HepG2 (cell line): ENCODE data around the gene PSD. TPM values are rescaled to one million over a fixed set of nuclear protein-coding genes. Genes with fewer than 3 reads are reported as not detected.
A peak's percentile ranks its signal among the peaks of the same experiment; 100 is the strongest.

ENCODE experiments used
- ARID2 ChIP-seq: sonication (generic); formaldehyde crosslinking; IDR thresholded peaks from 2 replicates; pipeline ENCODE4 v1.8.1; 2022; ENCODE audit warnings: mild to moderate bottlenecking, missing genetic modification reagents, borderline replicate concordance
- BCLAF1 ChIP-seq: fragments of 450-650 bp; IDR thresholded peaks from 2 replicates; pipeline ENCODE4 v1.6.1; 2017; ENCODE audit warnings: mild to moderate bottlenecking
- FOXC1 ChIP-seq: sonication (generic); formaldehyde crosslinking; IDR thresholded peaks from 2 replicates; pipeline ENCODE4 v1.8.0; 2022; ENCODE audit warnings: mild to moderate bottlenecking, missing genetic modification reagents, borderline replicate concordance
- MEF2D ChIP-seq: sonication (generic); formaldehyde crosslinking; IDR thresholded peaks from 2 replicates; pipeline ENCODE4 v1.5.1; 2020; ENCODE audit warnings: mild to moderate bottlenecking, missing genetic modification reagents
- MXD4 ChIP-seq: IDR thresholded peaks from 2 replicates; pipeline ENCODE4 v1.6.1; 2016; ENCODE audit warnings: mild to moderate bottlenecking, missing biosample characterization, missing genetic modification reagents
- NCOA5 ChIP-seq: sonication (generic); formaldehyde crosslinking; IDR thresholded peaks from 2 replicates; pipeline ENCODE4 v1.4.0; 2020; ENCODE audit warnings: missing genetic modification reagents
- RAD51 ChIP-seq: fragments of 450-650 bp; IDR thresholded peaks from 2 replicates; pipeline ENCODE4 v1.6.1; 2016; ENCODE audit warnings: borderline replicate concordance
- RCOR2 ChIP-seq: IDR thresholded peaks from 2 replicates; pipeline ENCODE4 v1.6.1; 2016; ENCODE audit warnings: missing biosample characterization, missing genetic modification reagents
- RXRA ChIP-seq: sonication (generic); formaldehyde crosslinking; IDR thresholded peaks from 2 replicates; pipeline ENCODE4 v1.5.1; 2020; ENCODE audit warnings: missing genetic modification reagents
- SP1 ChIP-seq, 2 experiments: fragments of 450-650 bp in 1 of 2; sonication (generic) in 1 of 2; formaldehyde crosslinking in 1 of 2; IDR thresholded peaks; 2 replicates each; pipeline versions ENCODE4 v1.4.0 to v1.6.1; 2016 to 2020; ENCODE audit warnings: missing genetic modification reagents in 1 of 2
- TAF1 ChIP-seq: sonication (generic); formaldehyde crosslinking; IDR thresholded peaks from 2 replicates; pipeline ENCODE4 v1.4.0; 2020; ENCODE audit warnings: missing genetic modification reagents
- TAF15 ChIP-seq: fragments of 200-400 bp; formaldehyde crosslinking; IDR thresholded peaks from one replicate; pipeline ENCODE4 v1.6.1; 2018; ENCODE audit warnings: mild to moderate bottlenecking, low read depth, low read length; ENCODE audit not compliant: poor library complexity, severe bottlenecking
- ZNF274 ChIP-seq: sonication (generic); formaldehyde crosslinking; IDR thresholded peaks from 2 replicates; pipeline ENCODE4 v1.5.1; 2020; ENCODE audit warnings: mild to moderate bottlenecking, missing genetic modification reagents
- ZNF281 ChIP-seq: sonication (generic); formaldehyde crosslinking; IDR thresholded peaks from 2 replicates; pipeline ENCODE4 v1.4.0; 2020; ENCODE audit warnings: missing genetic modification reagents, borderline replicate concordance
- ZNF563 ChIP-seq: sonication (generic); formaldehyde crosslinking; IDR thresholded peaks from 2 replicates; pipeline ENCODE4 v1.8.0; 2022; ENCODE audit warnings: mild to moderate bottlenecking, moderate library complexity, missing genetic modification reagents
- ZNF7 ChIP-seq: IDR thresholded peaks from 2 replicates; pipeline ENCODE4 v1.6.1; 2016; ENCODE audit warnings: missing biosample characterization, missing genetic modification reagents
- ZNF788 ChIP-seq: sonication (generic); formaldehyde crosslinking; IDR thresholded peaks from 2 replicates; pipeline ENCODE4 v1.5.0; 2020; ENCODE audit warnings: mild to moderate bottlenecking, missing genetic modification reagents, borderline replicate concordance
- polyA plus RNA-seq, 8 experiments: library from polyadenylated mRNA; depleted of rRNA in 3 of 8; stranded (reverse) in 7 of 8; unstranded in 1 of 8; fragments of >200 nt; fragmentation: Illumina TruSeq in 4 of 8; extraction: Trizol in 4 of 8; gene quantifications; 2 replicates each; pipeline versions ENCODE4 v1.2.1 to v1.2.3, GENCODE V29; 2011 to 2016; ENCODE audit warnings: low read depth in 4 of 8, missing spikeins in 1 of 8, mixed read lengths in 1 of 8; ENCODE audit not compliant: insufficient read depth in 1 of 8
- total RNA-seq, 5 experiments: library from RNA; depleted of rRNA; stranded (reverse); fragments of >200 nt; fragmentation: Illumina TruSeq; extraction: Trizol; gene quantifications; 2 replicates each; pipeline ENCODE4 v1.2.3, GENCODE V29; 2016; ENCODE audit warnings: low read depth in 1 of 5
- TF ChIP-seq, protein P1 (sequence below): sonication (generic); formaldehyde crosslinking; IDR thresholded peaks from 2 replicates; pipeline ENCODE4 v1.4.0; 2020; ENCODE audit warnings: low read depth, missing genetic modification reagents
- TF ChIP-seq, protein P2 (sequence below): sonication (generic); formaldehyde crosslinking; IDR thresholded peaks from 2 replicates; pipeline ENCODE4 v1.9.0; 2021; ENCODE audit warnings: missing genetic modification reagents, mild to moderate bottlenecking, borderline replicate concordance

PSD gene
- total and polyA plus RNA-seq, 2 of the 13 experiments (the other 11 are each of a cell fraction or from before 2014, with no cell fraction given) = 0.35 to 0.58 TPM

- no peak for TF ChIP-seq TAF15
- no peak for TF ChIP-seq ARID2
- peak; percentile 85 for TF ChIP-seq SP1 (IDR thresholded peaks at IDR 0.05)
- peak; percentile 100 for TF ChIP-seq SP1 (CRISPR knock-in tag; IDR thresholded peaks at IDR 0.05)
- no peak for TF ChIP-seq MEF2D
- TF ChIP-seq BCLAF1 = no peak
- no peak for TF ChIP-seq NCOA5 (CRISPR knock-in tag)
- TF ChIP-seq TAF1 (CRISPR knock-in tag) = 0 out of 2 replicates have a peak, but pooled peaks have one; percentile 20
- TF ChIP-seq ZNF274 = no peak
- TF ChIP-seq, protein P1, sequence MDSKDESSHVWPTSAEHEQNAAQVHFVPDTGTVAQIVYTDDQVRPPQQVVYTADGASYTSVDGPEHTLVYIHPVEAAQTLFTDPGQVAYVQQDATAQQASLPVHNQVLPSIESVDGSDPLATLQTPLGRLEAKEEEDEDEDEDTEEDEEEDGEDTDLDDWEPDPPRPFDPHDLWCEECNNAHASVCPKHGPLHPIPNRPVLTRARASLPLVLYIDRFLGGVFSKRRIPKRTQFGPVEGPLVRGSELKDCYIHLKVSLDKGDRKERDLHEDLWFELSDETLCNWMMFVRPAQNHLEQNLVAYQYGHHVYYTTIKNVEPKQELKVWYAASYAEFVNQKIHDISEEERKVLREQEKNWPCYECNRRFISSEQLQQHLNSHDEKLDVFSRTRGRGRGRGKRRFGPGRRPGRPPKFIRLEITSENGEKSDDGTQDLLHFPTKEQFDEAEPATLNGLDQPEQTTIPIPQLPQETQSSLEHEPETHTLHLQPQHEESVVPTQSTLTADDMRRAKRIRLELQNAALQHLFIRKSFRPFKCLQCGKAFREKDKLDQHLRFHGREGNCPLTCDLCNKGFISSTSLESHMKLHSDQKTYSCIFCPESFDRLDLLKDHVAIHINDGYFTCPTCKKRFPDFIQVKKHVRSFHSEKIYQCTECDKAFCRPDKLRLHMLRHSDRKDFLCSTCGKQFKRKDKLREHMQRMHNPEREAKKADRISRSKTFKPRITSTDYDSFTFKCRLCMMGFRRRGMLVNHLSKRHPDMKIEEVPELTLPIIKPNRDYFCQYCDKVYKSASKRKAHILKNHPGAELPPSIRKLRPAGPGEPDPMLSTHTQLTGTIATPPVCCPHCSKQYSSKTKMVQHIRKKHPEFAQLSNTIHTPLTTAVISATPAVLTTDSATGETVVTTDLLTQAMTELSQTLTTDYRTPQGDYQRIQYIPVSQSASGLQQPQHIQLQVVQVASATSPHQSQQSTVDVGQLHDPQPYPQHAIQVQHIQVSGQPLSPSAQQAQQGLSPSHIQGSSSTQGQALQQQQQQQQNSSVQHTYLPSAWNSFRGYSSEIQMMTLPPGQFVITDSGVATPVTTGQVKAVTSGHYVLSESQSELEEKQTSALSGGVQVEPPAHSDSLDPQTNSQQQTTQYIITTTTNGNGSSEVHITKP (CRISPR knock-in tag) = no peak
- TF ChIP-seq ZNF788 (CRISPR knock-in tag) = no peak
- no peak for TF ChIP-seq RXRA (CRISPR knock-in tag)
- TF ChIP-seq ZNF281 (CRISPR knock-in tag) = no peak
- no peak for TF ChIP-seq RAD51
- no peak for TF ChIP-seq FOXC1 (CRISPR knock-in tag)
- no peak for TF ChIP-seq ZNF7 (CRISPR knock-in tag)
- TF ChIP-seq MXD4 (CRISPR knock-in tag) = no peak
- TF ChIP-seq ZNF563 (CRISPR knock-in tag) = no peak
- no peak for TF ChIP-seq RCOR2 (CRISPR knock-in tag)
- TF ChIP-seq, protein P2, sequence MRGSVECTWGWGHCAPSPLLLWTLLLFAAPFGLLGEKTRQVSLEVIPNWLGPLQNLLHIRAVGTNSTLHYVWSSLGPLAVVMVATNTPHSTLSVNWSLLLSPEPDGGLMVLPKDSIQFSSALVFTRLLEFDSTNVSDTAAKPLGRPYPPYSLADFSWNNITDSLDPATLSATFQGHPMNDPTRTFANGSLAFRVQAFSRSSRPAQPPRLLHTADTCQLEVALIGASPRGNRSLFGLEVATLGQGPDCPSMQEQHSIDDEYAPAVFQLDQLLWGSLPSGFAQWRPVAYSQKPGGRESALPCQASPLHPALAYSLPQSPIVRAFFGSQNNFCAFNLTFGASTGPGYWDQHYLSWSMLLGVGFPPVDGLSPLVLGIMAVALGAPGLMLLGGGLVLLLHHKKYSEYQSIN (CRISPR knock-in tag) = no peak
These were observed 22.9 kb downstream of the PSD start, which contains the start of gene NFKB2 (continued) for GRCh38 chr10:102395400-102396316.
